Astrocyte of the cerebellum (primary cell): ENCODE data around the gene CCDC78.

Experiments used
- DNase-seq: peaks from one replicate; pipeline ENCODE4 v3.0.0-alpha.2; 2011; ENCODE audit warnings: low read depth
- H3K4me3 ChIP-seq: 2 replicates; pipeline ENCODE4 v1.5.1; 2011; ENCODE audit warnings: mild to moderate bottlenecking, low read depth, low read length, moderate library complexity
- CTCF ChIP-seq: IDR thresholded peaks from 2 replicates; pipeline ENCODE4 v1.5.1; 2012; ENCODE audit warnings: low read length, low read depth, moderate library complexity, mild to moderate bottlenecking; ENCODE audit errors: missing control alignments
- in situ Hi-C: cut with HindIII; loops from 2 replicates; pipeline ENCODE4 v1.10.0; 2017; ENCODE audit warnings: low sequenced_read_pairs

The CCDC78 gene

GRCh38 chr16:698911-699671, 27.2 kb downstream of the CCDC78 start:
- in situ Hi-C loops: no loop called here
- no peak for DNase-seq
- no peak overlapping the region for H3K4me3 ChIP-seq
- no peak for TF ChIP-seq CTCF

- TF ChIP-seq CTCF: no peak
- DNase-seq: no peak
- in situ Hi-C loops: no loop called here
- H3K4me3 ChIP-seq: no peak overlapping the region
Measured at GRCh38 chr16:695355-696089, 30.7 kb downstream of the CCDC78 start.

GRCh38 chr16:694863-695354, 31.3 kb downstream of the CCDC78 start:
- in situ Hi-C loops: no loop called here
- no peak for TF ChIP-seq CTCF
- no peak for DNase-seq
- no peak overlapping the region for H3K4me3 ChIP-seq

- DNase-seq: no peak
- in situ Hi-C loops: no loop called here
- no peak for TF ChIP-seq CTCF
- H3K4me3 ChIP-seq: no peak overlapping the region
Measured at GRCh38 chr16:694187-694862, 31.9 kb downstream of the CCDC78 start.

GRCh38 chr16:693766-694165, 32.5 kb downstream of the CCDC78 start:
- DNase-seq: no peak
- H3K4me3 ChIP-seq: no peak overlapping the region
- in situ Hi-C loops: no loop called here
- TF ChIP-seq CTCF: no peak

GRCh38 chr16:693364-693763, 32.9 kb downstream of the CCDC78 start:
- TF ChIP-seq CTCF: no peak
- DNase-seq: no peak
- in situ Hi-C loops: no loop called here
- no peak overlapping the region for H3K4me3 ChIP-seq
